NCI-H460 (cell line): ENCODE data around the gene CDKAL1. TPM values are rescaled to one million over a fixed set of nuclear protein-coding genes. Genes with fewer than 3 reads are reported as not detected.
"Not testable (repeated sequence)": the region's sequence is repeated elsewhere in the genome, so short reads cannot be mapped to it uniquely, and the experiment has no call there.

Source experiments
- DNase-seq: peaks from one replicate; pipeline ENCODE4 v3.0.0-alpha.2; 2016; ENCODE audit warnings: low read depth; ENCODE audit errors: extremely low read depth
- total RNA-seq: library from RNA; depleted of rRNA; stranded (reverse); fragments of >200 nt; shearing (Covaris generic); gene quantifications from 2 replicates; pipeline ENCODE4 v1.2.3, GENCODE V29; 2014

CDKAL1 gene
- total RNA-seq, 1 experiment from 2014 or later = 12.3 TPM

DNA sequence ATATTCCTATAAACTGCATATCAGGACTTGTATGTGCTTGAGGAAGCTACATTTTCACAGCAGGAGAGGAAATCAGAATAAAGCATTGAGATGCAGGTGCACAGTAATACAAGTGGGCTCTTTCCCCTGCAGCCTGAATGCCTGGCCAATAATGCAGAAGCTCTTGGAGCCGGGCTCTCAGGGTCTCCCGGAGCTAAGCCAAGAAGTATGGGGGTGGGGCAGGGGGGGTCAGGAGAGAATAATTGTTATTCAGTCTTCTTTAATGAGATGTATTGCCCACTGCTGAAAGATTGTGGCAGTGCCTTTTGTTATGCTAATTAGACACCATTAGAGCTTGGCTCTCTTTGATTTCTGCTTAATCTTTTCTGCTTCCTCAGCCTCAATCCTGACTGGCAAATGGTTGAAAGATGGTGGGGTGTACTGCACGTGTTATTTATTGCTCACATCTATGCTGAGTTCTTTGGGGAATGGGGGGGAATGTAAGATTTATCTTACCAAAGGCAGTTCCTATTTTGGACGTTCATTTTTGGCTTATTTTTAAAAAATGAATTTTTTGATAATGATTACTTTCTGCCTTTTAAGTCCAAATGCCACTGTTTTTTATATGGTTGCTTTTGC, 651.7 kb downstream of the CDKAL1 start:
- DNase-seq = no peak

DNA sequence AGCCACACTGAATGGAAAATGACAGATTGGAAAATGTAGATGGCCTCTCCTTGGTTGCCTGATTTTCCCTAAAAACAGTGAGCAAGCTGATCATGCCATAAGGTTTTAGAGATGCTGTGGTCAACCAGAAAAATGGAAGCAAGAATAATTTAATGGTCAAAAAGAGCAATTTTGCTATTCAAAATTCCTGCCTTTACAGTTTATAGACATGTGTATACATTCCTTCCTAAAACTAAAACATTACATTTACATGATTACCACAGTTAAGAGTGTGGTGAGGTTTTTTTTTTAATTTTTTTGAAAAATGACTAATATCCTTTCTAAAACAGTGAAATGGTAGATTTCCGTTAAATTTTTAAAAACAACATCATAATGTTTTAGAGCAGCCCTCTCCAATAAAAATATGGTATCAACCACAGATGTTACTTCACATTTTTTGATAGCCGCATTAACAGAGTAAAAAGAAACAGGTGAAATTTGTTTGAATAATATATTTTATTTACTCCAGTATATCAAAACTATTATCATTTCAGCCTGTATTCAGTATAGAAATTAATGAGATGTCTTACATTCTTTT, 652.3 kb downstream of the CDKAL1 start:
- DNase-seq = no peak

DNA sequence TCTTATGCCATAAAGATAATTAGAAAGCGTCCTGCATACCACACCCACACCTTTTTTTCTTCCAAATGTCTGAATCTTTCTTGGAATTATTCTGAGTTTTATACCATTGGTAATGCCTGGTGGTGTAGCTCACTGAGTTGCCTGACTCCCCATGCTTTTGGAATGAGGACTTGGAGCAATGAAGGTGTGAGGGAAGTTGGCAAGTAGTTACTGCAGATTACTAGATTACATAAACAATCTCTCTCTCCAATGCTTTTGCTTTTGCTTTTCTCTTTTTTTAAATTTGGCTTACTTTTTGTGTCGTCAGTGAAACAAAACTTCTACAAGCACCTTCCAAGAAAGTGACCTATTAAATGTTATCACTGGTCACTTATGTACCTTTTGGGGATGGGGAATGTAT, 653.2 kb downstream of the CDKAL1 start:
- DNase-seq = no peak

DNA sequence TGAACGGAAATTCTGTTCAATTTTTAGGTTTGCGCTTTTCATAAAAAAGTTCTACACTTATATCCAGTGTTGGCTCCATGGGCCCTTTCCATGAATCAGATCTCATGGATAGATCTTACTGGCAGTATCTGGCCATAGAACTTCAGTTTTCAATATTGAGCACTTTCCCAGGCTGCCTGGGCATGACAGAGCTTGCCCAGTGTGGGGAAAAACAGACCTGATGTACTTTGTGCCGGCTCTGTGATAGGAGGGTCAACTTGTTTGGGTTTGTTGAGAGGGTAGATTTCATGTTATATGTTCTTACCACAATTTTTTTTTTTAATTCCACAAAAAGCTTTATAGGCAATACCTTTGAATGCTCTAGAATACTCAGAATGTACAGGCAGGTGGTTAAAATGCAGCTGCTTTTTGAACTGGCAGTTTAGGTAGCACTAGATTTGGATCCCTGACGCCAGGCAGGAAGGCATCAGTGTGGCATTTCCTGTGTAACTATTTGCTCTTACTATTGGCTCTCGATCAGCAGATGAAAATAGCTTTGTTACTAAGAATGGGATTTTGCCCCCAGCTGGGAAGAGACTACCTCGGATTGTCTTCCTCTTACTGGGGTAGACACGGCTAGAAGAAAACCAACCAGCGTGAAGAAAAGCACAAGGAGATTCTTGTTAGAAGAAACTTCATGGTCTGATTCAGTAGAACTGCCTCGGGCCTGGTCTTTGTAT, 654.4 kb downstream of the CDKAL1 start:
- no peak for DNase-seq

DNA sequence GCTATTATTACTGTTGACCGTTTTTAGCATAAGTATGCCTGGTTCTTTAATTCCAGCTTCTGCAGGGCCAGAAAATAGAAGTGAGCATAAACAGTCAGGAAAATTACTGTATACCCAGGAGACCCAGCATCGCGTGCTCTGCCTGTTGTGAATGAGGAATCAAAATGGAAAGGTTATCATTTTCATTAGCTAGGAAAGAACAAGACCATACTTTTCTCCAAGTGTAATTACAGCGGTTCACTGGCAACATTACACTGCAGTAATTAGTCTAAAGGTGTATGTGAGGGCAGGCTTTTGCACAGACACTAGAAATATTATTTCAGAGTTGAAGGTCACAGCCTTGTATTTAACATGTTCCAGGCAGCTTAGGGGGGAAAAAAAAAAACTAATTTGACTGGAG, 655.5 kb downstream of the CDKAL1 start:
- no peak for DNase-seq

DNA sequence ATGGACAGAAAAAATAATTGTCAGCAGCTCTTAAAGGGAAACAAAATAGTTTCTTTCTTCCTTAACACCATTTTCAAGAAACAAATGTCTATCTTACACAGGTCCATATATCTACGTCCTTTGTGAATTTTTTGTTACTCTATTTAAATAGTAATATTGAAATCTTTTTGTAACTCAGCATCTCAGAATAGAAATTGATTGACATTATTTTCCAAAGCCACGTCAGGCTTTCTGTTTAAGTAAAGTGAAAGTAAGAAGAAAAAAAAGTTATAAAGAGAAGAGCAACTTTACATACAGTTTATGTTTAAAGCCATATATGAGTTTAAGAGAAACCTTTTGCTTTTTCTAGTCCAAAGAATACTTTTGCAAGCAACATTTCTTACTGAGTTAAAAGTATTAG, 656.4 kb downstream of the CDKAL1 start:
- no peak for DNase-seq

- no peak for DNase-seq
Observed at GRCh38 chr6:21193790-21194475, 659.7 kb downstream of the CDKAL1 start.

DNA sequence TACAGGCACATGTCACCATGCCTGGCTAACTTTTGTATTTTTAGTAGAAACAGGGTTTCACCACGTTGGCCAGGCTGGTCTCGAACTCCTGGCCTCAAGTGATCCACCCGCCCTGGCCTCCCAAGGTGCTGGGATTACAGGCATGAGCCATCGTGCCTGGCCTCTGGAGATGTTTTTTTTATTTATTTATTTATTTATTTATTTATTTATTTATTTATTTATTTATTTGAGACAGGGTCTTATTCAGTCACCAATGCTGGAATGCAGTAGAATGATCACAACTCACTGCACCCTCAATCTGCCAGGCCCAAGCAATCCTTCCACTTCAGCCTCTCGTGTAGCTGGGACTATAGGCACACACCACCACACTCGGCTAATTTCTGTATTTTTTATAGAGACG, 661.0 kb downstream of the CDKAL1 start:
- DNase-seq = not testable (repeated sequence)

DNA sequence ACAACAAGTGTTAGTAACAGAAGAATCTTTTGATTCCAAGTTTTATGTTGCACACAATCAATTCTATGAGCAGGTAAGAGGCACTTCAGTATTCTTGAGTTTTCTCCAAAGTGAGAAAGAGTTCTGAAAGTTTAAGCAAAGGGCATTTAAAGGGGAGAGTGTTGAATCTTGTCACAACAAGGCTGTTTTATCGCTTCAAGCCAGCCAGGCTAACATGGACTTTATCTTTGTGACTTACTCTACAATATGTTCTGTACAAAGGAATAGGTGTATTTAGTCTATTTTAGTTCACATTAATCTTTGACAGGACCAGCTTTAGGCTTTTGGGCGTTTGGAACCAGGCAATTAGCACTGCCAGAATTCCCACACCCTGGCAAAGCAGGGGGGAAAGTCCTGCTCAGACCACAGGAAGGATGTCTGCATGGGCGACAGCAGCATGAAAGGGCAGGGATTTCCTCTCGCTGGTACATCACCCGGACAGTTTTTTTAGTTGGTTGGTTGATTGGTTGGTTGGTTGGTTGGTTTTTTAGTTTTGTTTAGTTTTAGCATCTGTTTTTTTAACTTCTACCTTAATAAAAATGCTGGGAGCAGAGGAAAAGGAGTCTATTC, 663.9 kb downstream of the CDKAL1 start:
- DNase-seq = no peak

DNA sequence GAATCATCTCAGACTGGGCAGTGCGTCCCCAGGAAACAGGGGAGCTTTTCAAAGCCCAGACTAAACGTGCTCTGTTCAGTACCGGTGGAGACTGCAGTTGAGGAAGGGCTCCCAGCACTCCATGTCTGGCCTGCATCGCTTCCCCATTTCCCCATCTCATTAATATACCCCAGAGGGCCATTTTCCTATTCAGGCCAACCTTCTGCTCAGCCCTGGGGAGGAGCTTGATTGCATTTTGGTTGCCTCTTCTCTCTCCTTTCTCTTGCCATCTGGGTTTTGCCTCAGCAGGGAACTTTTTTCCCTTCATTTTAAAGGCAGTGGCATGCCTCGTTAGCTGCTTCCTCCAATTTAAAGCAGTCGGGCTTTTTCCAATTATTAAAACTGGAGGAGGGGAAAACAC, 665.0 kb downstream of the CDKAL1 start:
- no peak for DNase-seq

DNA sequence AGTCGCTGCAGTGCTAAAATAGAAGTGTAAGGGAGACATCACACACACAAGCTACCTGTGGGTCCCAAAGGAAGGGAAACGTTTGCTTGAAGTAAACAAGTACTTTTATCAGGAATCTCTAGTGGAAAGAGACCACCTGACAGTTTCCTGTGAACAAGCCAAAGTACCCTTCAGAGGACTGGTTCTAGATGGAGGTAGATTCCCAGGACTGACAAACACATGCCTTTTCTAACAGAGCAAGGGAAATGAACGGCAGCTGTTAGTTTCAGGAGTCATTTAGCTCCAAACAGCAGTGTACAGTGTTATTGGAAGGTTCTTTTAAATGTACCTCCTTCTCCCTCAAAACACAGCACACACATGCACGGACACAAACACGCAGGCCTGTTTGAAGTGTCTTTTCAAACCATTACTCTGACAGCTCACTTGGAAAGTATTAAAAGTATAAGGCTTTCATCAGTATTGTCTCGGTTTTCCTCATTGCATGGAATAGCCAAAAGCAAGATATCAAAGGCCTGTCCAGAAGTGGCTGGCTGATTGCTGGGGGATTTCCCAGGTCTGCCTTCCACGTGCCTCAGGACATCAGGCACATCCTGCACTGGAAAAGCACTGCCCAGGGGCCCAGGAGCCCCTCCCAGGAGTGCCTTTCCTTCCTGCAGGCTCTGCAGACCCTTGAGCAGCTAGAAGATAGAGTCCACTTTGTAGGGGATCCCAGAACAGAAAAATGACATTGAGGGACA, 666.0 kb downstream of the CDKAL1 start:
- DNase-seq = no peak

GRCh38 chr6:21201187-21201586, 666.9 kb downstream of the CDKAL1 start:
- DNase-seq = no peak

GRCh38 chr6:21201637-21202350, 667.5 kb downstream of the CDKAL1 start:
- no peak for DNase-seq

DNA sequence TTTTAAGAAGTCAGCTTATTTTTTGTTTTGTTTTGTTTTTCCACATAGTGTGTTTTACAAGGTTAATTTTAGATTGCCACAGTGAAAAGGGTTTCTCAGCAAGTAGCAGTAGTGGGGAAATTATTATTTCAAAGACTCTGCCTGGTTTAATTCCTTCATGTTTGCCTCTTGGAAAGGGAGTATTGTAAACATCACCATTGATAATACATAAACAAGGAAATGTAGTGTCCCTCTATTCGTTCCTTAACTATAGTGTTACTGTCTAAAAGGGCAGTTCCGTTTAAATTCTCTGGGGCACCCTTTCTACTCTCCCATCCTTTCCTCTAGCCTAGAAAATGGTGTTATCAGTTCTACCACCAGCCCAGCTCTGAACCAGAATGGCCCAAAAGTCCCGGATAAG, 668.3 kb downstream of the CDKAL1 start:
- no peak for DNase-seq

DNA sequence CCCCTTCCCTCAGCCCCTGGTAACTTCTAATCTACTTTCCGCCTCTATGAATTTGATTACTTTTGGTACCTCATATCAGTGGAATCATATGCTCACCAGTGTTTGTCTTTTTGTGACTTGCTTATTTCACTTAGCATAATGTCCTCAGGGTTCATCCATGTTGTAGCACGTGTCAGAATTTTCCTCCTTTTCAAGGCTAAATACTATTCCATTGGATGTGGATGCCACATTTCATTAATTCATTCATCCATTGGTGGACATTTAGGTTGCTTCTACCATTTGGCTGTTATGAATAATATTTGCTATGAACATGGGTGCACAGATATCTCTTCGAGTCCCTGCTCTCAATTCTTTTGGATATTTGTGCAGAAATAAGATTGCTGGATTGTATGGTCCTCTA, 670.7 kb downstream of the CDKAL1 start:
- no peak for DNase-seq

DNA sequence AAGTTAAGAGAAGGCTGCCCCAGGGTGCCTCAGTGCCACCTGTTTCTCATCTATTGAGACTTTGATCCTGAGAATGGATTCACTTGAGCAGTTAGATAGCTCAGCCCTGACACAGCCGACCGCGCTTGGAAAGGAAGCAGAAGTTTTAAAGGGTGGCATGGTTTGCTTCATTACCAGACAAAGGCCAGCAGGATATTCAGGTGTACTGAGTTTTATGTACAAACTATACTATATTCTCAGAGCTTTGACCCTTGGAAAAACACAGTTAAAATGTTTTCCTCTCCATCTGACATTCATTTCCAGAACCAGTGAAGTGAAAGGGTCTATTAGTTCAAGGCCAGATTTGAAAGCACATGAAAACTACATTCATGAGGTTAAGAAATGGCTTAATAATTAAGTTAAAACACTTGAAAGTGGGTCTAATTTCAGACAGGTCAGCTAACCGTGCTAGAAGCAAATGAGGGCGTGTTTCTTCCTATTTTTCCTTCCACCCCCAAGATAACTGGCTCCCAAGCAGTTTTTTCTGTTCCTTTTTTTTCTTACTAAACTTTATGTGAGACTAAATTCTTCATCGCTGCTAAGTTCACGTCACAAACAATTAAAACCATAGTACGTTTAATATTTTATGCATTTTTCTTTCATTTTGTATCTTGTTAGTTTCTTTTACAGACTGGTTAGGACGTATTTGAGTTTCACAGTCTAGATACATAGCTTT, 674.0 kb downstream of the CDKAL1 start:
- no peak for DNase-seq

- no peak for DNase-seq
Observed at GRCh38 chr6:21208796-21209186, 674.5 kb downstream of the CDKAL1 start.

DNA sequence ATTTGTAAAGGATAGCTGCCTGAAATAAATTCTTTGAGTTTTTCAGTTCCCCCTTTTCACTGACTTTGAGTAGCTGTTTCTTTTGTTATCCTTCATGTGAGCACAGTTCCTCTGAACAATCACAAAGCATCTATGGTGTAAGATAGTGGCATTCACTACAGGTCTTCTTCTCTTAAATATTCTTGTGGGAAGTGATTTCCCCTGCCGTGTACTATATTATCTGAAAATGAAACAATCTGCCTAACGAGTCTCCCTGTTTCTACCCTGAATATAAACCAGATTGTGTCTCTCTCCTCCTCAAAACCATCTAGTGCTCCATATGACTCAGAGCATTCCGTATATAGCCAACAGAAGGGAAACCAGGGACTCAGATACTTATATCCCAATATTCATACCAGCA, 679.2 kb downstream of the CDKAL1 start:
- DNase-seq = no peak

DNA sequence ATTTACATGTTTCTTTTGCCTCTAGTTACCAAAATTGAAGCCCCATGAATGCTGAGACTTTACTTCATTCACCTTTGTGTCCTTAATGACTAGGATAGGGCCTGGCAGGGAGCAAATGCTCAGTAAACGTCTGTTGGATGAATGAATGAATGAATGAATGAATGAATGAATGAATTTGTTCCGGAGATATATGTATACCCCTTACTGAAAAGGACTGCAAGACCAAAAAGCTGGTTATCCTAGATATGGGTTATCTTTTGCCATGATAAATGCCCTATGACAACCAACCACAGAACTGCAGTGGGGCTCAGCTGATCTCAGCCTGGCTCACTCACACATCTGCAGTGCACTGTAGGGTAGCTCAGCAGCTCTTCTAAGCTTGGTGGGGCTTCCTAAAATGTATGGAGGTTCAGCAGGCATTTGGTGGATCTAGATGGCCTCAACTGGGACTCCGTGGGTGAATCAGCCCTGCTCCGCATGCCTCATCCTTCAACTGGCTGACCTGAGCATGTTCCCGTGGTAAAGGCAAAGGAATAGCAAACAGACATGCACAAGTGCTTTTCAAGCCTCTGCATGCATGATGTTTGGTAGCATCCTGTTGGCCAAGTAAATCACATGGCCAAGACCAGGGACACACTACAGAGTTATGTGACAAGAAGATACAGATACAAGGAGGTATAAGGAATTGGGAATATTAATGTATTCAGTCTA, 680.6 kb downstream of the CDKAL1 start:
- DNase-seq = no peak
